Breast epithelium (tissue), 3 donors: ENCODE data around the gene CHRM1.

Experiments used
- POLR2A ChIP-seq: fragments of 450-650 bp; IDR thresholded peaks from one replicate; pipeline ENCODE4 v1.6.1; 2016; ENCODE audit warnings: antibody characterized with exemption, mild to moderate bottlenecking, moderate library complexity
- POLR2AphosphoS5 ChIP-seq, 3 donors: sonication (generic); formaldehyde crosslinking; IDR thresholded peaks; one replicate each; pipeline ENCODE4 v1.6.1; 2017; ENCODE audit warnings: antibody characterized with exemption in 3 of 3
- TF ChIP-seq, protein P1 (sequence below), 3 donors: fragments of 450-650 bp; IDR thresholded peaks; one replicate each; pipeline ENCODE4 v1.5.1; 2016 to 2017; ENCODE audit warnings: antibody characterized with exemption in 3 of 3, mild to moderate bottlenecking in 3 of 3, moderate library complexity in 3 of 3

- TF ChIP-seq, protein P1, sequence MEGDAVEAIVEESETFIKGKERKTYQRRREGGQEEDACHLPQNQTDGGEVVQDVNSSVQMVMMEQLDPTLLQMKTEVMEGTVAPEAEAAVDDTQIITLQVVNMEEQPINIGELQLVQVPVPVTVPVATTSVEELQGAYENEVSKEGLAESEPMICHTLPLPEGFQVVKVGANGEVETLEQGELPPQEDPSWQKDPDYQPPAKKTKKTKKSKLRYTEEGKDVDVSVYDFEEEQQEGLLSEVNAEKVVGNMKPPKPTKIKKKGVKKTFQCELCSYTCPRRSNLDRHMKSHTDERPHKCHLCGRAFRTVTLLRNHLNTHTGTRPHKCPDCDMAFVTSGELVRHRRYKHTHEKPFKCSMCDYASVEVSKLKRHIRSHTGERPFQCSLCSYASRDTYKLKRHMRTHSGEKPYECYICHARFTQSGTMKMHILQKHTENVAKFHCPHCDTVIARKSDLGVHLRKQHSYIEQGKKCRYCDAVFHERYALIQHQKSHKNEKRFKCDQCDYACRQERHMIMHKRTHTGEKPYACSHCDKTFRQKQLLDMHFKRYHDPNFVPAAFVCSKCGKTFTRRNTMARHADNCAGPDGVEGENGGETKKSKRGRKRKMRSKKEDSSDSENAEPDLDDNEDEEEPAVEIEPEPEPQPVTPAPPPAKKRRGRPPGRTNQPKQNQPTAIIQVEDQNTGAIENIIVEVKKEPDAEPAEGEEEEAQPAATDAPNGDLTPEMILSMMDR (IDR thresholded peaks at IDR 0.05), result no peak
- no peak for TF ChIP-seq POLR2A
- no peak for TF ChIP-seq POLR2AphosphoS5 (IDR thresholded peaks at IDR 0.05)
Measured at GRCh38 chr11:62925745-62926679, 4.8 kb upstream of the CHRM1 start.
